RWPE2 (cell line): ENCODE results near the gene BMP5.
A peak's percentile ranks its signal among the peaks of the same experiment; 100 is the strongest.

Source experiments
- ATAC-seq: fragments of 200-7000 bp; cut with Tn5 transposase; 3 replicates; pipeline ENCODE4 v1.9.1; 2021; ENCODE audit warnings: low read depth
- DNase-seq: peaks from one replicate; pipeline ENCODE4 v3.0.0-alpha.2; 2020; ENCODE audit warnings: low spot score
- H3K27ac ChIP-seq: fragments of 450-650 bp; 2 replicates; pipeline ENCODE4 v1.5.1; 2017; ENCODE audit warnings: mild to moderate bottlenecking; ENCODE audit not compliant: poor library complexity, severe bottlenecking
- H3K27me3 ChIP-seq: fragments of 250-450 bp; sonication (Bioruptor Pico); 2 replicates; pipeline ENCODE4 v1.5.1; 2021; ENCODE audit warnings: mild to moderate bottlenecking, moderate library complexity; ENCODE audit not compliant: insufficient read depth, poor library complexity, severe bottlenecking
- H3K36me3 ChIP-seq: fragments of 250-450 bp; sonication (Bioruptor Pico); 2 replicates; pipeline ENCODE4 v1.5.1; 2020; ENCODE audit warnings: low read depth, mild to moderate bottlenecking, moderate library complexity
- H3K4me1 ChIP-seq: fragments of 250-450 bp; sonication (Bioruptor Pico); 2 replicates; pipeline ENCODE4 v1.5.1; 2021; ENCODE audit warnings: mild to moderate bottlenecking, moderate library complexity; ENCODE audit not compliant: insufficient read depth, poor library complexity, severe bottlenecking
- H3K4me3 ChIP-seq: fragments of 250-450 bp; sonication (Bioruptor Pico); 2 replicates; pipeline ENCODE4 v1.5.1; 2021; ENCODE audit warnings: mild to moderate bottlenecking, moderate library complexity; ENCODE audit not compliant: severe bottlenecking
- H3K9me3 ChIP-seq: fragments of 250-450 bp; sonication (Bioruptor Pico); 2 replicates; pipeline ENCODE4 v1.5.1; 2021; ENCODE audit warnings: mild to moderate bottlenecking, moderate library complexity; ENCODE audit not compliant: severe bottlenecking
- CTCF ChIP-seq: fragments of 450-650 bp; IDR thresholded peaks from one replicate; pipeline ENCODE4 v1.5.1; 2017; ENCODE audit warnings: mild to moderate bottlenecking, moderate library complexity; ENCODE audit not compliant: poor library complexity, severe bottlenecking

Gene BMP5

GRCh38 chr6:55734256-55734655, 141.1 kb downstream of the BMP5 start:
- Histone ChIP-seq H3K27me3 (no peaks in the 10 kb centered on the region), H3K4me3 (no peak overlapping the region), H3K27ac (no peak overlapping the region), H3K36me3 (no peaks in the 10 kb centered on the region), H3K9me3 (no peaks in the 10 kb centered on the region), H3K4me1 (peaks cover 7% of the 10 kb centered on the region)
- no peak for TF ChIP-seq CTCF
- DNase-seq (no peak), ATAC-seq (0 out of 3 replicates have a peak, but pooled peaks have one; percentile 38)

DNA sequence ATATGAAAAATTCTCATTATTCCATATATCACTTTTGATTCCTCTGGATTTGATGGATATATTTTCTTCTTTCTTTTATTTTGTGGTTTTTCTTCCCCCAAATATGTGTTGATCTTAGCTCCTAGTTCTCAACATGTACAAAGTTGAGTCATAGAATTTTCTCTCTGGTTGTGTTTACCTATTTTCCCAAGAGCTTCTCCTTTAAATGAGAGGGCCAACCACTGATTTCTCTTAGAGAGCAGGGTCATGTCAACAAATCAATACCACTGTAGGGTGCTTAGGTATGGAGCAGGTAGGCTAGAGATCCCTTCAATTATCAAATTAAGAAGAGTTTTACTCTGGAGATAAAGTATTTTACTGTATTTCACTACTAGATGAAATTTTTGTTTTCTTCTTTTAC, 145.7 kb downstream of the BMP5 start:
- H3K9me3 ChIP-seq, result no peaks in the 10 kb centered on the region
- H3K4me1 ChIP-seq, result peaks cover 7% of the 10 kb centered on the region
- DNase-seq (no peak), ATAC-seq (no peak)
- no peaks in the 10 kb centered on the region for H3K36me3 ChIP-seq
- no peak overlapping the region for H3K4me3 ChIP-seq
- TF ChIP-seq CTCF, result no peak
- H3K27ac ChIP-seq, result no peak overlapping the region
- no peaks in the 10 kb centered on the region for H3K27me3 ChIP-seq

DNA sequence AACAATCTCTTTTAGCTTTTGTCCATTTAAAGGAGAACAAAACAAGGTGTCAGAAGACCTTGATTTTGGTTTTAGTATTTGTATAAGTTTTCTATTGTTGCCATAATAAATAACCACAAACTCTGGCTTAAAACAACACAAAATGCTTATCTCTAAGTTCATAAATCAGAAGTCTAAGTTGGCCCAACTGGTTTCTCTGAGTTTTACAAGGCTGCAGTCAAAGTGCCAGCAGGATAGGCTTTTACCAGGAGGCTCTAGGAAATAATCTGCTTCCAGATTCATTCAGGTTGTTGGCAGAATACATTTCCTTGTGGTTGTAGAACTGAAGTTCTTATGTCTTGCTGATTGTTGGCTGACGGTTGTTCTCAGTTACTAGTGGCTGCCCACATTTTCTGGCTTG, 149.2 kb downstream of the BMP5 start:
- Histone ChIP-seq H3K27ac (no peak overlapping the region), H3K27me3 (no peaks in the 10 kb centered on the region), H3K36me3 (no peaks in the 10 kb centered on the region), H3K4me3 (no peak overlapping the region), H3K9me3 (no peaks in the 10 kb centered on the region), H3K4me1 (no peaks in the 10 kb centered on the region)
- no peak for TF ChIP-seq CTCF
- ATAC-seq (no peak), DNase-seq (no peak)

DNA sequence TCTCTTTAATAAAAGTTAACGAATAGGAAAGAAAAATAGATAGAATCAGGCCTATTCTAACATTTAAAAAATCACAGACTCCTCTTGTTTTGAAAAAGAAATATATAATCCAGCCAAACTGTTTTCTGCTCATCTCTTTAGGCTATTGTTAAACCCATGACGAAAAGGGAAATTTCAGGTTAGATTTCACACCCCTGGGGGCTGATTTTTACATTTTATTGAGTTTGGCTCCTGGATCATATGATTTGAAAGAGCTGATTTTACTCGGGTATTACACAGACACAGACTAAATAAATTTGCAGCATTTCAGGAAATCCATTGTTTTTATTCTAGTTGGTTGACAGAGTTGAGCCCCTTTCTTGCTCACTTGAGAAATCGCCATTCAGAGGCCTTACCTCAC, 160.6 kb downstream of the BMP5 start:
- no peaks in the 10 kb centered on the region for H3K27me3 ChIP-seq
- no peak overlapping the region for H3K4me3 ChIP-seq
- H3K4me1 ChIP-seq, result no peaks in the 10 kb centered on the region
- no peaks in the 10 kb centered on the region for H3K36me3 ChIP-seq
- TF ChIP-seq CTCF, result no peak
- no peak for DNase-seq
- H3K27ac ChIP-seq, result no peak overlapping the region
- no peak for ATAC-seq
- H3K9me3 ChIP-seq, result no peaks in the 10 kb centered on the region

GRCh38 chr6:55713436-55713835, 162.0 kb downstream of the BMP5 start:
- H3K4me1 ChIP-seq, result no peaks in the 10 kb centered on the region
- H3K4me3 ChIP-seq, result no peak overlapping the region
- H3K27ac ChIP-seq, result no peak overlapping the region
- no peaks in the 10 kb centered on the region for H3K27me3 ChIP-seq
- H3K36me3 ChIP-seq, result no peaks in the 10 kb centered on the region
- TF ChIP-seq CTCF, result no peak
- no peaks in the 10 kb centered on the region for H3K9me3 ChIP-seq
- ATAC-seq (no peak), DNase-seq (no peak)
